Smooth muscle cell of the brain vasculature (primary cell): ENCODE measurements around the gene KIAA1191.

Experiments
- DNase-seq: peaks from one replicate; pipeline ENCODE4 v3.0.0-alpha.2; 2012; ENCODE audit warnings: low read depth, low spot score

The KIAA1191 gene

DNA sequence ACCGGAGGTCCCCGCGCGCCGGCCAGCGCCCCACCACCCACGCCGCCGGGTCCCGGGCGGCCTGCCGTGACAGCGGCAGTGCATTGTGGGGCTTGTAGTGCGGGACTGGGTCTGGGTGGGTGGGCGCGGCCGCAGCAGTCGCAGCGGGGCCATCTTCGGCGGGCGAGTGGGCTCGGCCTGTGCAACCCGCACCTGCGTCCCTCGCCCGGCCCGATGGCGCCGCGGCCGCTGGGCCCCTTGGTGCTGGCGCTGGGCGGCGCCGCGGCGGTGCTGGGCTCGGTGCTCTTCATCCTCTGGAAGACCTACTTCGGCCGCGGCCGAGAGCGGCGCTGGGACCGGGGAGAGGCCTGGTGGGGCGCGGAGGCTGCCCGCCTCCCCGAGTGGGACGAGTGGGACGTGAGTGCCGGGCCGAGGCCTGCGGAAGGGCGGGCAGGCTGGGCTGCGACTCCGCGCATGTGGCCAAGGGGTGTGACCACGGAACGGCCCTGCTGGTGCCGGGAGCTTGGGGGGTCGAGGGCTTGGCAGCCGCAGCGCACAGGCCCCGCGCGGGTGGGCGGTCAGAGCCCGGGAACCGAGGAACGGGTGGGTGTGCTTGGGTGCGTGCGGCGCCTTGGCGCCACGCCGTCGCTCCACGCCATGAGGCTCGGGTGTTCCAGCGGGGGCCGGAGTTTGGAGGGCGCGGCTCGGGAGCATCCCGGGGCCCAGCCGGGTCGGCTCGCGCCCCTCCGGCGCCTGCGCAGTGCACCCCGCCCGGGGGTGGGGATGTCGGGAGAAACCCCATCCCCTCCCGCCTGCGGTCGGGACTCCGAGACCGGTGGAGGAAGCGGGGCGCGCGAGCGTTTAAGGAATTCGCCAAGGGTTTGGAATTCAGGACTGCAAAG, 4.0 kb upstream of the KIAA1191 start, which contains the start of gene ARL10:
ARL10 (plus strand) TSS at position 137 of the 881 bp plus-strand sequence; CDS start at position 214, 77 bp downstream.
- no peak for DNase-seq

DNA sequence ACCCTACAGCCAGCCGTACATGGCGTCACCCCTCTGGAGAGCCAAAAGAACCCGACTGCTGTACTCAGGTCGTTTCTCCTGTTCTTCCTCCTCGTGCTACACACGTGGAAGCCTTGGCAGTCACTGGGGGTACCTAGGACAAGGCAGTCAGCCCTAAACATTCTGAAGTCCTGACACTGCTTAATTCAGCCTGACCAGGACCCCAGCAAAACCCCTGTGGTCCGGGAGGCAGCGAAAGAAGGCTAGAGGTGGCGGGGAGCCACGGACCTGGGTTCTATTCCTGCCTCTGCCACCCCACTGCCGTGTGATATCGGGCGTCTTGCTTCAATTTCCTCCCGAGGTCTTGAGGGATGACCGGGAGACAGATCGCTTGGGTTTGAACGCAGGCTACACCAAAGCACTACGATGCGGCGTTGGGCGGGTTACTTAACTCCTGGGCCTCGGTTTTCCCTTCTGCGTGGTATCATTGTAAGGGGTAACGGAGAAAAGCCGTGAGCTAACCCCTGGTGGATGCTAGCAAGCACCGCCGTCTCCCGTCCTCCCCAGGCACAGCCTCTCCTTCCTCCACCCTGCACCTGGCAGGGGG, 3.3 kb upstream of the KIAA1191 start:
- no peak for DNase-seq

DNA sequence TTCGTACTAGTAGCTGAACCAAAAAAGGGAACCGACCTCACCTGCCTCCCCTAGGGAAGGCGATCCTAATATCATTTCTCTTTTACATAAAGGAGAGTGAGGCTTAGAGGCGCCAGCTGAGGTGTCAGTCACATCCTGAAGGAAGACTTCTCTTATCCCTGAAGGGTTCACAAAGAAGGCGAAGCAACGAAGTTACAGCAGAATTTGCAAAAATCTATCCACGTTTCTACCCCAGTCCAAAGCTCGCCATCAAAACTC, 598 bp upstream of the KIAA1191 start:
- DNase-seq = no peak

DNA sequence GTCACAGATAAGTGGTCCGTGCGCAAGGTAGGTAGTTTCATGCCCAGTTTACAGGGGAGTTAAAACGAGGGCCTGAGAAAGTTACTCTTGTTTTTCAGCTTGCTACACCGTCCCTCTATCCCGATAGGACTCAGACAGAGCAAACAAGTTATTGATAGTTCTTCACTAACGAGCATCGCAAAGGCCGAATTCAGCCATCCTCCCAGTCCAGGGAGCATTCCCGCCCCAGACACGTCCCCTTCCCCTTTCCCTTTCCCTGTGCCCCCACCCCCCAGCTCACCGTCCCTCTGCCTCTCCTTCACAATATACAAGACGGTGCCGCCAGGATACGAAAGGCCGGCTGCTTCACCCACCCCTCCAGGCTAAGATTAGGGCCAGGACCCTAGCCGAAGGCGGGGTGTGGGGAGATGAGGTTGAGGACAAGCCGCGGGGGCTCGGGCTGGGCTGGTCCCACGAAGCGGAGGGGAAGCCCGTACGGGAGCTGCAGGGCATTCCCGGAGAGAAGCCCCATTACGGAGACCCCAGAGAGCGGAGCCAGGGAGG, 599 bp downstream of the KIAA1191 start:
- no peak for DNase-seq

DNA sequence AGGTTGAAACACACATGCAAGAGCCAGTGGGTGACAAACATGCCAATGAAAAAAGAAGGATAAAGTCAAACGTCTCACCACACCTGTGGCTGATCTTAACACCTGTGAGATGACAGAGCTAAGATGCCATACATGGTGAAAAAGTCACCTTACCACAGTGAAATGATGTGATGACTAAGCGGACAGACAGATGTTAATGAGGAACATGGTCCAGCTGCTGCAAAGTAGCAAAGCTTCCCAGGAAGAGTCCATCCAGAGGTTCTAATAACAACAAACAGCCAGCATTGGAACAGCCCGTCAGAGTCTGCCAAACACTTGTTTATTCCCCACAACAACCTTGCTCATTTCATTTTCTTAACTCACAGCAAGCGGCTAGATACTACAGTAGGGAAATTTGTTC, 1.9 kb downstream of the KIAA1191 start:
- no peak for DNase-seq

DNA sequence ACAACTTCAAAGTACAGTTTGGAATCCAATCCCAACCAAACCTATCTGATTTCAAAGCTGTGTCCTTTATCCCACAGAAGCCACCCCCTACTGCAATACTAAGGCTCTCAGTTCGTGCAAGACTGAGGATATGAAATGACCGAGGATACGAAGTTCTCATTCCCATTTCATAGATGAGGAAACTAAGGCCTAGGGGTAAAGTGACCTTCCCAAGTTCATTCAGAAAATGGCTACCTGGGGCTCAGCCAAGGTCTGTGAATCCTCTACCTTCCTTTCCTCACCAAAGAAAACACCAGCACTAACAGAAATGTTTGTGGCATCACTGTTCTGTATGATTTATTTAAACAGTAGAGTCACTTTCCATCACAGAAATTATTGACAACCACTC, 5.4 kb downstream of the KIAA1191 start:
- no peak for DNase-seq

DNA sequence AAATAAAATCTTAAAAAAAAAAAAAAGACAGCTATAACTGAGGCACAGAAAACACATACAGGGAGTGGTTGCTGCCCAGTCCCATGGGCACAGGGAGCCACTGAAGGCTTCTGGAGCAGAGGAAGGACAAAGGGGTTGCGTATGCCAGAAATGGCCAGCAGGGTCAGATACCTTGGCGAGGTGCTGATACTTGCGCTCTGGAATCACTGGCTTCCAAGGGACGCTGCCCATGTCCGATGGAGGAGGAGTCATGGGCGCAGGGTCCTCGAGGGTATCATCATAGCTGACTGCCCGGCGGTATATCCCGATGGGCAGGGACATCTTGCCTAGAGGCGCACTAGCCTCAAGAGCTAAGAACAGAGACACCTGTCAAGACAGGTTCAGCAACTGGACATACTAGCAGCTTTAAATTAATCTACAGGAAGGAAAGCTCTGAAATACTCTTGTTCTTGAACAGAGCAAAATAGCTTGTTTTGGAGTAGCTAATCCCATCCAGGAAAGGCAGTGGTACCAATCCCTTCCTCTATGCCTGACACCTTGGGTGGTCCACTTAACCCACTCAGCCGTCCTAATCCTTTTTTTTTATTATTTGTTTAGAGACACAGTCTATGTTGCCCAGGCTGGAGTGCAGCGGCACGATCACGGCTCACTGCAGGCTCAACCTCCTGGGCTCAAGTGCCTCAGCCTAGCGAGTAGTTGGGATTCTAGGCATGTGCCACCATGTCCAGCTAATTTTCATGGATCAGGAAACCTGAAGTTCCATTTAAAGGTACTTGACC, 6.0 kb downstream of the KIAA1191 start:
- DNase-seq = no peak

DNA sequence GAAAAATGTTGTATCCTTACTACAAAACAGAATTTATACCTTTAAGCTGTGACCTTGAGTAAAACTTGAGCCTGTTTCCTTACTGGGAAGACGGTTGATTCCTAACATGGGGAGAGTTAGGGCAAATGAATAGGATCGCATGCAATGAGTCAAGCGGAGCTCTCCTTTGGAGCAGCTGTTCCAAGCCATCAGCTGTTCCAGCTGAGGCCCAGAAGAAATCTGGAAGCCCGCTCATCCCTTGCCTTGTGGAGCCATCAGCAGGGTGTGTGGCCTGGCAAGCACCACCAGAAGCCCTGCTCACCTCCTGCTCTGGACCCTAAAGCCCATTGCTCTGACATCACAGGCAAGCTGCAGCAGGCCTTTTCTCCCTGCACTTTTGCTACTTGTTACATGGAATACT, 8.0 kb downstream of the KIAA1191 start:
- no peak for DNase-seq

DNA sequence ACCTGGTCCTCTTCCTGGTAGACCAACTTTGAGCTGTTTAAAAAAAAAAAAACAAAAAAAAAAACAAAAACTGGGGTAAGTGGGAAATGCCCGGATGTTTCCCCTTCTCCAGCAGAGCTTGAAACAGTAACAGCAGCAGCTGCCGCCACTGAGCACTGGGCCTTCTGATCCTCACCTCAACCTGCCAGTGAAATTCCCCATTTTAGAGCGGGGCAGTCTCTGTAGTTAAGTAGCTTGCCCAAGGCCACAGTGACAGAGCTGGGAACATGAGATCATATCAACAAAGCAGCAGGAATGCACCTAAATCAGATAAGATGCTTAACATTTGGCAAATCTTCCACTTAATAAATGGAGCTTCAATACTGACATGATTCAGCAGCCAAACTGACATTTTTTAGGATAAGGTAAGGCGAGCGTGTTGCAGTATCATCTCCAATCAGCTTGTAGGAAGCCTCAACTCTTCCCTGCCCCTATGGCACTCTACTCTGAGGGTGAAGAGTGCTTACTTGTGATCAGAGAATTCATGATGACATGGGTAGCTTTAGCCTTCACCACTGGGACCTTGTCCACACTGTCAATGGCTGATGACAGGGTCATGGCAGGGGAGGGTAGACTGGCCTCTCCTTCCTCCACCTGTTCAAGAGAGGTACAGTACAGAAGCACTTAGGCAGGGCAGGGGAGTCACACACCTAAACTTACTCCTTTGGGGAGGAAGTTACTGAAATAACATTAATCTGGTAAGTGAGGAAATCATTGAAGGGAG, 9.3 kb downstream of the KIAA1191 start:
- DNase-seq = no peak

DNA sequence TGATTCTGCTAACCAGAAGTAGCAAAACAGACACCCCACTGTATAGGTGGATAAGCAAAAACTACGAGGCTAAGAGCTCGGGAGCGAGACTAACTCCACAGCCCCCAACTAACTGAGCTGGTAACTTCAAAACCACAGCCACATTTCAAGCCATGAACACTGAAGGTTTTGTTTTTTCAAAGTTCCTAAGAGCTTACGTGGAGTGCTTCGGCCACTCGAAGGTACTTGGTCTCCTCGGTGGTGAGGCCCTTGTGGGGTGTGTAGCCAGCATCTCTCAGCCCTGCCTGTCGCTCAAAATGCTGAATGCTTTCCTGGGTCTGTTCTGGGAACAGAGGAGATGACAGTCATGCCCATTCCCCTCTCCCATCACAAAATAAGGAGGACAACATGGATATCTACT, 11.1 kb downstream of the KIAA1191 start:
- DNase-seq = no peak

DNA sequence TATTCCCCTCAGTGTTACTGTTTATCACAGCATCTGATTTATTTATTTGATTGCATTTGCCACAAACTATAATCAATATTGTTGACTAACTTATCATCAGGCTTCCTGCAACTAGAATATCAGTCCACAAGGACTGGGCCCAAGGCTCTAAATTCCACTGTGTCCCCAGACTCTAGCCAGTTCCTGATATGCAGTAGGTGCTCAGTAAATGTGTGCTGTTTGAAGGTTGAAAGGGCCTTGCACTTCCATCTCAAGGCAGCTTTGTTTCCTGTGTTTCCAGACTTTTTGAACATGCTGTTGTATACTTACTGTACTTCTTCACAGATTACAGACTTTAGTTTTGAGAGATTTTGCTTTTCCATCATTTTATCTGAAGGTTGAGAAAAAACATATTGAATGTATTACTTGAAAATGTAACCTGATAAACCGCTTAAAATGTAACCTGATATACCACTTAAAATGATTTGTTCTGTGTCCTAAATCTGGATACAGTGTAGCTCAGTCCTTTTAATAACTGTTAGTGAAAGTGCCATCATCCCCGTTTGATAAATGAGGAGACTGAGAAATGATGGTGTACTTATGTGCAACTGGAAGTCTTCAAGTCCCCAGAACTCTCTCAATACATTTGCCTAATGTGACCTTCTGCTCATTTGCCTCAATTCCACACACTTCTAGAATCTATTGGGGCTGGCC, 18.7 kb downstream of the KIAA1191 start:
- no peak for DNase-seq

DNA sequence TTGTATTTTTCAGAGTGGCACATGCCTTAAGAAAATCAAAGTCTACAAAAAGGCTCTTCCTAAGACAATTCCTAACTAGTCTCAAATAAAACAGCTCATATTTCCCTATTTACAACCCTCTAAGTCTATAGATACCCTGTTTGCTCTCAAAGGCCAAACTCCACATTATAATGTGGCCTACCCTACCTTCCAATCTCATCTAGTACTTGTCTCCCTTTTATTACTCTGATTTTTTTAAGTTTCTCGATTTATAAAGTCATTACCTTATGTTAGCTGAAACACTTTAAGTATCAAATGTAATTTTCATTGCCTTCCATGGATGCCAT, 19.4 kb downstream of the KIAA1191 start:
- no peak for DNase-seq

DNA sequence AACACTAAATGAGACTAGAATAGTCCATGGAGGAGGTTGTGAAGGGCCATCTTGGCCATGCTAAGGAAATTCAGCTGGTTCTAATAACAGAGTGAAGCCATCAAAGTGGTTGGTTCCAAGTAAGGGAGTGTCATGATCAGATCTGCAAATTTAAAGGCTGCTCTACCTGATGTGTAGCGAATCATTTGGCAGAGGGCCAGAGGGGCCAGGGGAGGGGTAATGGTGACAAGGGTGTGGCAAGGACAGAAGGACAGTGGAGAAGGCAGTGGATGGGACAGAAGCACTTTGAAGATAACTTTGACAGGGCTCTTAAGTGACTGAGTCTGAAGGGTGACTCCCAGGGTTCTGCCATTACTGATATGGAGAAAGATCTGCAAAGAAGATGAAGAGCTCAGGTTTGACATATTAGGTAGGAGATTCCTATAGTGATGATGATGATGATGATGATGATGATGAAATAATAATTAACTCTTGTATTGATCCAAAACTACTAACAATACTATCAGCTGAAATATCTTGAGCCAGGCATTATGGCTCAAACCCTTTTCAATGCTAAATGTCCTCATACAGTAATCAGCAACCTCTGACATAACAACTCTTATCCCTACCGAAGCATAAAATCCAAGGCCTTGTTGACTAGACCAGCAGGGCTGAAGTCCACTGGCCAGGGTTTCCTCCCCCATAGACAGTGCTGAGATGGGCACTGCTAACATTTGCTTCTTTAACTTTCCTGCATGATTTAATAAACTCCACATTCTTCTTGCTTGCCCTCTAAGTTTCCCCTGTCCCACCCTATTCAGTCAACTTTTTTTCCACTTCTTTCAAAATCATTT, 20.0 kb downstream of the KIAA1191 start:
- DNase-seq = no peak

DNA sequence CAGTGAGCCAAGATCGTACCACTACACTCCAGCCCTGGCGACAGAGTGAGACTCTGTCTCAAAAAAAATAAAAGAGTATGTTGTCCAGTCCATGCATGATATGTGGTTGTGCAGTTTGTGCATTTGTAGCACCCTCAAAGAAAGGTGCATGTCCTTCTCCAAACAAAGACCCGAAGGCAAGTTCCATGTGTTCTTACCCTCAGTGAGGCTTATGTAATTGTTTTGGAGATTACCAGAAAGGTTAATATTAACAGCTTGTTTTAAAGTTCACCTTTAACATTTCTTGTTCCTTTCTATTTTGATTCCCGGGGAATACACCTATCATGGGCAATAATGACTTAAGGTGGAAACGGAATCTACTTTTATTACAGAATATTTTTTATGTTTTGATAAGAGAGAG, 22.3 kb downstream of the KIAA1191 start:
- no peak for DNase-seq

DNA sequence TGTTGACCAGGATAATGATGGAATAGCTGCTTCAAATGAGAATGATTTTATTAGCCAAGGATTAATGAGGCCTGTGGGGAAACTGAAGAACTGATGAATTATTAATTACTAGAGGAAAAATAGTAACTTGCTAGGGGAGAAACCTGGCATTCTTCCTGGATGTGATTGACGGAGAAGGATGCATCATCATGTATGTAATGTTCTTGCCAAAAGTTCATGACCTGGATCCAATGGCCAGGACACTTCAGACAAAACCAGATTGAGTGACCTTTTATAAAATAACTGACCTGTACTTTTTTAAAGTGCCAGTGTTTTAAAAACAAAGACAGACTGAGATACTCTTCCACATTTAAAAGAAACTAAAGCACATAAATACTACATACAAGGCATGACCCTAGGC, 23.7 kb downstream of the KIAA1191 start:
- no peak for DNase-seq

DNA sequence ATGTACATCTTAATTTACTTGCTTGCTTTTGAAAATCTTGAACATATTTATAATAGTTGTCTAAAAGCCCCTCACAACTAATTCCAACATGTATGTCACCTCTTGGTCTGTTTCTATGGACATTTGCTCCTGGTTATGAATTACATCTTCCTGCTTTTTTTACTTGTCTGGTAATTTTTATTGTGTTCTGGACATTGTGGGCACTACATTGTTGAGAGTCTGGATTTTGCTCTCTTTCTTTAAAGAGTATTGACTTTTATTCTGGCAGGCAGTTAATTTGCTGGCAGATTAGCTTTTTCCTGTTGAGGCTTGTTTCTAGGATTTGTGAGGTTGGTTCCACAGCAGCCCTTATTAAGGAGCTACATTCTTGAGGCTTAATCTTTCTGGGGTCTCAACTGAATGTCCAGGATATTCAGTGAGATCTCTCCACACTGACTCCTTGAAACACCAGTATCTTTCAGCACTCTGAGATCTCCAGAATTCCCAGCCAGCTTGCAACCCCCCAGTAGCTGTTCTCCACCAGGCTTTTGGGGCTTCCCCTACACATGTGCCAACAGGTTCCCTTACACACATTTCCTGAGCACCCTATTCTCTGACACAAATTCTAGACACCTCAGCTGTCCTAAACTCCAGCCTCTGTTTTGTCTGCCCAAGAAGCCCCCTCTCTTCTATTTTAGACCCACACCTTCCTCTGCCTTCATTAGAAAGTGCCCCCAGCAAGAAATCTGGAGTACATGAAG, 27.4 kb downstream of the KIAA1191 start:
- no peak for DNase-seq

DNA sequence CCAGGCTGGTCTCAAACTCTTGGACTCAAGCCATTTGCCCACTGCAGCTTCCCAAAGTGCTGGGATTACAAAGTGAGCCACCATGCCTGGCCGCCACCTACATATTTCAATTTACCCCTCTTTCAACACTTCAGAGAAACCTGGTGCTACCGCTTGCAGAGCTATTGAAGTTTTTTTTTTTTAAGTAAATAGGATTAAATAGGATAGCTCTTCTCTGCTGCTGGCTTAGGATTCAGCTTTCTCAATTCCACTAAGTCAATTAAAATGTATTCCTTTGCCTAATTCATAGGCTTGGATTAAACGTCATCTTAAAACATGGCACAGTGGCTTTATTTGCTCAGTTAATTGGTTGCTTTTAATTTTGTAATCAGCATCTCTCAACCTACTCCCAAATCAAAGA, 41.0 kb downstream of the KIAA1191 start:
- no peak for DNase-seq

DNA sequence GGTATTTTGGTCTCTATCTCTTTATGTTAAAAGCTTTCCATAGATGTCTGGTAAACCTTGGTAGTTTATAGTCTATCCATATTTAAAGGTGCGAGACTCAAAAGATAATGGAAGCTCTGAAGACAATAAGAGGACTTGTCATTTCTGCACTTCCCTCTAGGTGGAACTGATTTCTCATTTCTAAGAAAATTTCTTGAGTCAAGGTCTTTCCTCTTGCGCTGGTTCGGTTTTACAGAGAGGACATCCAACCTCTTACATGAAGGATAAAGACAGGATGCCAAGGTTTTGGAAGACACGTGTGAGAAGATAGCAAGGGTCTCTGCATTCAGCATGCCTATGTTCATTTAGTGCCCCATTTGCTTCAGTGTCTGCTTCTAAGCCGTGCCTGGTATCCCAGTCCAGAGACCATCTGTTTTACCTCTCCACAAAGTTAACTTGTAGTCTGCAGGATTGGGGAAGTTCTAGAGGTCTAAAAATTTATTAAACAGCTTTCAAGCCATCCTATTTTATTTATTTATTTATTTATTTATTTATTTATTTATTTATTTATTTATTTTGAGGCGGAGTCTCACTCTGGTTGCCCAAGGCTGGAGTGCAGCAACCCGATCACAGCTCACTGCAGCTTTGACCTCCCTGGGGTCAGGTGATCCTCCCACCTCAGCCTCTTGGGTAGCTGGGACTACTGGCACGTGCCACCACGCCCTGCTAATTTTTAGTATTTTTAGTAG, 41.6 kb downstream of the KIAA1191 start:
- DNase-seq = no peak
